CD14-positive monocyte (primary cell): ENCODE data around the gene RTBDN. TPM values are rescaled to one million over a fixed set of nuclear protein-coding genes. Genes with fewer than 3 reads are reported as not detected.
A peak's percentile ranks its signal among the peaks of the same experiment; 100 is the strongest.
"Not testable (repeated sequence)": the region's sequence is repeated elsewhere in the genome, so short reads cannot be mapped to it uniquely, and the experiment has no call there.

Experiments used
- DNase-seq, 3 donors: peaks; one replicate each; pipeline ENCODE4 v3.0.0-alpha.2; 2011 to 2022
- H2AFZ ChIP-seq: 2 replicates; pipeline ENCODE4 v1.6.0; 2012; ENCODE audit warnings: mild to moderate bottlenecking, low read depth, low read length, inconsistent platforms; ENCODE audit not compliant: insufficient read depth, poor library complexity, severe bottlenecking
- H3K27ac ChIP-seq, 2 donors: 1 replicate in 1 of 2; 2 replicates in 1 of 2; pipeline ENCODE4 v1.5.1; 2012 to 2013; ENCODE audit warnings: low read length in 2 of 2, control low read depth in 1 of 2, inconsistent platforms in 1 of 2, low read depth in 1 of 2, mild to moderate bottlenecking in 1 of 2
- H3K27me3 ChIP-seq, 2 donors: one replicate each; pipeline versions ENCODE4 v1.6.0 to v1.6.1; 2011 to 2013; ENCODE audit warnings: low read length in 2 of 2; ENCODE audit not compliant: control insufficient read depth in 2 of 2, insufficient read depth in 2 of 2
- H3K36me3 ChIP-seq, 2 donors: replicated peaks in 1 of 2; 1 replicate in 1 of 2; 2 replicates in 1 of 2; pipeline versions ENCODE4 v1.5.1 to v1.6.1; 2012 to 2013; ENCODE audit warnings: low read length in 2 of 2, control low read depth in 1 of 2, inconsistent platforms in 1 of 2, mild to moderate bottlenecking in 1 of 2; ENCODE audit not compliant: insufficient read depth in 2 of 2, control insufficient read depth in 1 of 2
- H3K4me1 ChIP-seq, 2 donors: 1 replicate in 1 of 2; 2 replicates in 1 of 2; pipeline versions ENCODE4 v1.5.1 to v1.6.1; 2012 to 2013; ENCODE audit warnings: low read length in 2 of 2, control low read depth in 1 of 2, inconsistent platforms in 1 of 2, mild to moderate bottlenecking in 1 of 2, moderate library complexity in 1 of 2; ENCODE audit not compliant: insufficient read depth in 2 of 2, control insufficient read depth in 1 of 2
- H3K4me2 ChIP-seq: replicated peaks from 2 replicates; pipeline ENCODE3; 2012; ENCODE audit warnings: low read length, moderate library complexity, mild to moderate bottlenecking; ENCODE audit not compliant: poor library complexity, severe bottlenecking; ENCODE audit errors: extremely low read depth
- H3K4me3 ChIP-seq, 3 experiments: fragments of 200-600 bp in 1 of 3; sonication (generic) in 1 of 3; replicated peaks in 1 of 3; 1 replicate in 2 of 3; 2 replicates in 1 of 3; pipeline ENCODE4 v1.5.1; 2011 to 2013; ENCODE audit warnings: low read length in 3 of 3, mild to moderate bottlenecking in 3 of 3, control low read depth in 2 of 3, low read depth in 2 of 3, inconsistent platforms in 1 of 3, moderate library complexity in 1 of 3
- H3K79me2 ChIP-seq: 2 replicates; pipeline ENCODE4 v1.6.0; 2012; ENCODE audit warnings: mild to moderate bottlenecking, control low read depth, inconsistent platforms, low read length, moderate library complexity; ENCODE audit not compliant: insufficient read depth
- H3K9ac ChIP-seq: 2 replicates; pipeline ENCODE4 v1.6.0; 2017; ENCODE audit warnings: low read length, mild to moderate bottlenecking; ENCODE audit not compliant: insufficient read depth, poor library complexity, severe bottlenecking
- H3K9me3 ChIP-seq, 2 donors: replicated peaks in 1 of 2; 1 replicate in 1 of 2; 2 replicates in 1 of 2; pipeline versions ENCODE4 v1.5.1 to v1.6.1; 2012 to 2013; ENCODE audit warnings: low read length in 2 of 2, control low read depth in 1 of 2; ENCODE audit not compliant: control insufficient read depth in 1 of 2, insufficient read depth in 1 of 2
- H4K20me1 ChIP-seq: 2 replicates; pipeline ENCODE4 v1.6.0; 2012; ENCODE audit warnings: mild to moderate bottlenecking, low read length, control low read depth, moderate library complexity; ENCODE audit not compliant: insufficient read depth
- H3K27ac Mint-ChIP-seq, 7 donors: one replicate each; pipeline ENCODE4 v1.8.0; 2020; ENCODE audit warnings: mild to moderate bottlenecking in 7 of 7, mixed read lengths in 7 of 7, moderate library complexity in 6 of 7, inconsistent platforms in 2 of 7
- H3K27me3 Mint-ChIP-seq, 3 donors: one replicate each; pipeline ENCODE4 v1.8.0; 2021 to 2022; ENCODE audit warnings: low read depth in 3 of 3, mild to moderate bottlenecking in 3 of 3, mixed read lengths in 3 of 3, moderate library complexity in 3 of 3, inconsistent platforms in 1 of 3
- H3K36me3 Mint-ChIP-seq, 2 donors: one replicate each; pipeline ENCODE4 v1.8.0; 2020; ENCODE audit warnings: mixed read lengths in 2 of 2, inconsistent platforms in 1 of 2, mild to moderate bottlenecking in 1 of 2
- H3K4me1 Mint-ChIP-seq: one replicate; pipeline ENCODE4 v1.8.0; 2020; ENCODE audit warnings: mild to moderate bottlenecking, mixed read lengths
- H3K4me3 Mint-ChIP-seq, 2 donors: one replicate each; pipeline ENCODE4 v1.8.0; 2020; ENCODE audit warnings: mild to moderate bottlenecking in 2 of 2, mixed read lengths in 2 of 2, moderate library complexity in 1 of 2
- H3K9me3 Mint-ChIP-seq, 7 donors: one replicate each; pipeline ENCODE4 v1.8.0; 2020 to 2022; ENCODE audit warnings: mixed read lengths in 7 of 7, mild to moderate bottlenecking in 6 of 7, moderate library complexity in 6 of 7, inconsistent platforms in 2 of 7
- CTCF ChIP-seq: fragments of 200-600 bp; IDR thresholded peaks from one replicate; pipeline ENCODE4 v1.8.0; 2022; ENCODE audit warnings: antibody characterized with exemption, mild to moderate bottlenecking
- WGBS: methylation state at CpG from one replicate; pipeline ENCODE4 v1.1.5; 2013; ENCODE audit warnings: missing lambda C conversion rate; ENCODE audit not compliant: insufficient coverage; 5-methylcytosine and 5-hydroxymethylcytosine counted together
- intact Hi-C, 2 donors: fragments of 100-400 bp; cut with micrococcal nuclease; formaldehyde crosslinking; loops; one replicate each; pipeline versions ENCODE4 v1.15.0 to v1.15.1; 2023
- polyA plus RNA-seq, 3 donors: library from polyadenylated mRNA; depleted of rRNA in 1 of 3; unstranded in 2 of 3; stranded (reverse) in 1 of 3; fragments of 300-500 nt in 2 of 3; fragments of >200 nt in 1 of 3; fragmentation: Illumina TruSeq in 2 of 3; gene quantifications; 1 replicate in 2 of 3; 2 replicates in 1 of 3; pipeline ENCODE4 v1.2.3, GENCODE V29; 2012 to 2021

RTBDN gene
- polyA plus RNA-seq, 3 donors, result not detected

GRCh38 chr19:12800466-12800770 lies 34.0 kb downstream of the RTBDN start:
- DNase-seq, result peak in 1 of 3 donors; percentile 60
- Histone ChIP-seq H3K4me2 (peak overlapping the region; percentile 80), H3K9me3 (no peaks in the 10 kb centered on the region), H3K36me3 (no peaks in the 10 kb centered on the region), H3K27me3 (peaks cover 4 to 34% of the 10 kb centered on the region in 2 donors), H3K9ac (no peak overlapping the region), H3K27ac (no peak overlapping the region), H4K20me1 (peaks cover 7% of the 10 kb centered on the region), H2AFZ (no peak overlapping the region), H3K4me3 (peak overlapping the region in 1 of 3 experiments; percentile 81), H3K79me2 (no peaks in the 10 kb centered on the region), H3K4me1 (peaks cover 30 to 37% of the 10 kb centered on the region in 2 donors)
- peaks cover 14 to 31% (median 25%) of the 10 kb centered on the region in 3 donors for H3K27me3 Mint-ChIP-seq
- no peak overlapping the region for H3K27ac Mint-ChIP-seq
- peak overlapping the region in 1 of 2 donors; percentile 91 for H3K4me3 Mint-ChIP-seq
- WGBS, result no CpG with 5 or more reads among the region's 1 CpG
- TF ChIP-seq CTCF, result no peak
- peaks cover 8 to 24% of the 10 kb centered on the region in 2 donors for H3K36me3 Mint-ChIP-seq
- H3K4me1 Mint-ChIP-seq, result peaks cover 32% of the 10 kb centered on the region
- H3K9me3 Mint-ChIP-seq, result peaks cover 0 to 6% (median 2%) of the 10 kb centered on the region in 7 donors
- intact Hi-C loops, result no loop called here

- H3K4me3 ChIP-seq, result no peak overlapping the region
- H3K4me1 Mint-ChIP-seq, result peaks cover 36% of the 10 kb centered on the region
- no peak overlapping the region for H3K27ac ChIP-seq
- over 99% methylated on average over 13 of the region's 18 CpGs for WGBS
- peaks cover 8 to 24% of the 10 kb centered on the region in 2 donors for H3K36me3 Mint-ChIP-seq
- H3K27ac Mint-ChIP-seq, result no peak overlapping the region
- H3K9ac ChIP-seq, result no peak overlapping the region
- H3K79me2 ChIP-seq, result peaks cover 3% of the 10 kb centered on the region
- intact Hi-C loops, result loop anchor here (5.0 to 10.0 kb wide), 3 partner anchors 38 to 295 kb away; no protein-coding TSS in a partner anchor
- DNase-seq, result no peak
- peaks cover 14 to 31% (median 24%) of the 10 kb centered on the region in 3 donors for H3K27me3 Mint-ChIP-seq
- no peaks in the 10 kb centered on the region for H3K36me3 ChIP-seq
- H3K4me3 Mint-ChIP-seq, result no peak overlapping the region
- no peak overlapping the region for H3K4me2 ChIP-seq
- peaks cover 35 to 42% of the 10 kb centered on the region in 2 donors for H3K4me1 ChIP-seq
- no peaks in the 10 kb centered on the region for H3K9me3 ChIP-seq
- no peak for TF ChIP-seq CTCF
- no peak overlapping the region for H2AFZ ChIP-seq
- H4K20me1 ChIP-seq, result peaks cover 10% of the 10 kb centered on the region
- H3K27me3 ChIP-seq, result peaks cover 4 to 34% of the 10 kb centered on the region in 2 donors
- H3K9me3 Mint-ChIP-seq, result peaks cover 0 to 6% (median 2%) of the 10 kb centered on the region in 7 donors
Measured at GRCh38 chr19:12799742-12800465, 34.5 kb downstream of the RTBDN start.

GRCh38 chr19:12797607-12798006 lies 36.8 kb downstream of the RTBDN start:
- H3K4me1 ChIP-seq, result peaks cover 45 to 55% of the 10 kb centered on the region in 2 donors
- peaks cover 11 to 28% (median 21%) of the 10 kb centered on the region in 3 donors for H3K27me3 Mint-ChIP-seq
- not testable (repeated sequence) for H3K4me3 Mint-ChIP-seq, H3K4me3 ChIP-seq, H3K27ac Mint-ChIP-seq, H3K4me2 ChIP-seq, DNase-seq, H3K9me3 ChIP-seq, H3K27ac ChIP-seq, H3K9ac ChIP-seq, H3K36me3 ChIP-seq, H2AFZ ChIP-seq
- H3K9me3 Mint-ChIP-seq, result peaks cover 0 to 10% (median 4%) of the 10 kb centered on the region in 7 donors
- H3K79me2 ChIP-seq, result peaks cover 26% of the 10 kb centered on the region
- intact Hi-C loops, result loop anchor here (2.0 to 10.0 kb wide), 5 partner anchors 31 to 297 kb away; no protein-coding TSS in a partner anchor
- H4K20me1 ChIP-seq, result peaks cover 33% of the 10 kb centered on the region
- H3K27me3 ChIP-seq, result peaks cover 4 to 26% of the 10 kb centered on the region in 2 donors
- 99% methylated on average over 7 of the region's 7 CpGs for WGBS
- H3K36me3 Mint-ChIP-seq, result peaks cover 9 to 31% of the 10 kb centered on the region in 2 donors
- H3K4me1 Mint-ChIP-seq, result peaks cover 44% of the 10 kb centered on the region
